Hematopoietic multipotent progenitor cell treated with erythropoietin and hydrocortisone succinate and interleukin-3 and kit ligand, for 15 days (in vitro differentiated cells): ENCODE data around the gene SATL1.
"Not testable (repeated sequence)": the region's sequence is repeated elsewhere in the genome, so short reads cannot be mapped to it uniquely, and the experiment has no call there.

Experiments
- DNase-seq: peaks from one replicate; pipeline ENCODE4 v3.0.0-alpha.2; 2015; ENCODE audit warnings: low spot score

SATL1 gene

GRCh38 chrX:85243761-85244449, at the start of gene SATL1, which contains the start of gene ZNF711:
TSS of gene SATL1 (minus strand) at chrX:85243779. CDS start at chrX:85108968, 134,811 bp downstream.
TSS of gene ZNF711 (plus strand) at chrX:85243991. CDS start at chrX:85247573, 3,582 bp downstream.
- DNase-seq, result peak; percentile 1

GRCh38 chrX:85288992-85289723, 45.6 kb upstream of the SATL1 start:
- no peak for DNase-seq

GRCh38 chrX:85285286-85285685, 41.7 kb upstream of the SATL1 start:
- not testable (repeated sequence) for DNase-seq

GRCh38 chrX:85244450-85245211, 1.1 kb upstream of the SATL1 start:
- no peak for DNase-seq

GRCh38 chrX:85243155-85243554, 424 bp downstream of the SATL1 start:
- no peak for DNase-seq

- DNase-seq, result no peak
These were observed 20.2 kb downstream of the SATL1 start for GRCh38 chrX:85223359-85223758.

GRCh38 chrX:85221361-85221760, 22.2 kb downstream of the SATL1 start:
- DNase-seq, result no peak

- DNase-seq, result no peak
These were observed 27.6 kb downstream of the SATL1 start for GRCh38 chrX:85215946-85216345.

GRCh38 chrX:85213792-85214530, 29.6 kb downstream of the SATL1 start:
- DNase-seq, result no peak

GRCh38 chrX:85203461-85203970, 40.1 kb downstream of the SATL1 start:
- no peak for DNase-seq

- DNase-seq, result no peak
These were observed 47.3 kb downstream of the SATL1 start for GRCh38 chrX:85196319-85196718.

GRCh38 chrX:85159644-85160043, 83.9 kb downstream of the SATL1 start:
- no peak for DNase-seq

GRCh38 chrX:85140964-85141363, 102.6 kb downstream of the SATL1 start:
- DNase-seq, result no peak

GRCh38 chrX:85139422-85139821, 104.2 kb downstream of the SATL1 start:
- no peak for DNase-seq

- DNase-seq, result no peak
These were observed 107.2 kb downstream of the SATL1 start for GRCh38 chrX:85136409-85136808.

GRCh38 chrX:85115252-85115651, 128.3 kb downstream of the SATL1 start:
- DNase-seq, result no peak

- no peak for DNase-seq
These were observed 128.8 kb downstream of the SATL1 start for GRCh38 chrX:85114776-85115175.

- DNase-seq, result no peak
These were observed 129.4 kb downstream of the SATL1 start for GRCh38 chrX:85114171-85114570.

GRCh38 chrX:85113746-85114145, 129.8 kb downstream of the SATL1 start:
- no peak for DNase-seq

GRCh38 chrX:85112293-85112692, 131.3 kb downstream of the SATL1 start:
- no peak for DNase-seq

- DNase-seq, result peak; percentile 1
These were observed 132.2 kb downstream of the SATL1 start for GRCh38 chrX:85111347-85111746.

GRCh38 chrX:85109235-85109634, 134.3 kb downstream of the SATL1 start:
- no peak for DNase-seq
